ENCODE results near the gene HIPK3.

DNA sequence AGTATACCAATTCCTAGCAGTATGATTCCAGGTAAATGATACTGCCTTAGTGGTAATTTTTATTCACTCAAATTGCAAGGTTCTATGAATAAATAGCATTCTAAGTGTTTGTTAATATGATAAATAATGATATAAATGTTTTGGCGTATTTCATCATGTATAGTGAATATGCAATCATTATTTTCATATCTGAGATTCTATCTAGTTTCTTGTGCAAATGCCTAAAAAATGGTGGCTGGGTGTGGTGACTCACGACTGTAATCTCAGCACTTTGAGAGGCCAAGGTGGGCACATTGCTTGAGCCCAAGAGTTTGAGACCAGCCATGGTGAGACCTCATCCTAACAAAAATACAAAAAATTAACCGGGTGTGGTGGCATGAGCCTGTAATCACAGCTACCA, 13.9 kb downstream of the HIPK3 start:
- TF ChIP-seq, protein P1, sequence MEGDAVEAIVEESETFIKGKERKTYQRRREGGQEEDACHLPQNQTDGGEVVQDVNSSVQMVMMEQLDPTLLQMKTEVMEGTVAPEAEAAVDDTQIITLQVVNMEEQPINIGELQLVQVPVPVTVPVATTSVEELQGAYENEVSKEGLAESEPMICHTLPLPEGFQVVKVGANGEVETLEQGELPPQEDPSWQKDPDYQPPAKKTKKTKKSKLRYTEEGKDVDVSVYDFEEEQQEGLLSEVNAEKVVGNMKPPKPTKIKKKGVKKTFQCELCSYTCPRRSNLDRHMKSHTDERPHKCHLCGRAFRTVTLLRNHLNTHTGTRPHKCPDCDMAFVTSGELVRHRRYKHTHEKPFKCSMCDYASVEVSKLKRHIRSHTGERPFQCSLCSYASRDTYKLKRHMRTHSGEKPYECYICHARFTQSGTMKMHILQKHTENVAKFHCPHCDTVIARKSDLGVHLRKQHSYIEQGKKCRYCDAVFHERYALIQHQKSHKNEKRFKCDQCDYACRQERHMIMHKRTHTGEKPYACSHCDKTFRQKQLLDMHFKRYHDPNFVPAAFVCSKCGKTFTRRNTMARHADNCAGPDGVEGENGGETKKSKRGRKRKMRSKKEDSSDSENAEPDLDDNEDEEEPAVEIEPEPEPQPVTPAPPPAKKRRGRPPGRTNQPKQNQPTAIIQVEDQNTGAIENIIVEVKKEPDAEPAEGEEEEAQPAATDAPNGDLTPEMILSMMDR (IDR thresholded peaks at IDR 0.05) = no peak
- TF ChIP-seq POLR2A (IDR thresholded peaks at IDR 0.05) = no peak
- TF ChIP-seq POLR2AphosphoS5 (IDR thresholded peaks at IDR 0.05; ENCODE audit: insufficient read depth in 1 of 2, low read depth in 1 of 2) = no peak

All from vagina (tissue), 2 donors.